Caco-2 (cell line): ENCODE results near the gene TXN2. TPM values are rescaled to one million over a fixed set of nuclear protein-coding genes. Genes with fewer than 3 reads are reported as not detected.

Experiments used
- Bru-seq: library from RNA; stranded (reverse); fragments of 400-500 nt; gene quantifications from one replicate; lab custom pipeline; 2021; lab: Mats Ljungman, UMichigan
- BruChase-seq, 2 experiments: library from RNA; stranded (reverse); fragments of 400-500 nt; gene quantifications; one replicate each; lab custom pipeline; 2021; lab: Mats Ljungman, UMichigan
- BruUV-seq: library from RNA; stranded (reverse); fragments of 400-500 nt; replicated peaks from 2 replicates; lab custom pipeline; 2021; lab: Mats Ljungman, UMichigan
- CTCF ChIA-PET: fragments of 300-600 bp; sonication (Branson Sonifier 250); formaldehyde crosslinking; loops from one replicate; lab custom pipeline; 2022; ENCODE audit warnings: antibody characterized with exemption; lab: Charles Lee
- POLR2A ChIA-PET: fragments of 300-600 bp; sonication (Branson Sonifier 250); formaldehyde crosslinking; loops from one replicate; lab custom pipeline; 2022; ENCODE audit warnings: antibody characterized with exemption; lab: Charles Lee
- DNase-seq, 2 experiments: peaks; one replicate each; pipeline versions ENCODE4 v3.0.0 to v3.0.0-alpha.2; 2020 to 2022
- H3K27me3 ChIP-seq: replicated peaks from 2 replicates; pipeline ENCODE4 v1.6.0; 2011; ENCODE audit warnings: low read length; ENCODE audit not compliant: control insufficient read depth, insufficient read depth
- H3K36me3 ChIP-seq: 2 replicates; pipeline ENCODE4 v1.5.1; 2011; ENCODE audit warnings: low read length; ENCODE audit not compliant: control insufficient read depth, insufficient read depth
- H3K4me1 ChIP-seq: fragments of 250-450 bp; sonication (Bioruptor Pico); 2 replicates; pipeline ENCODE4 v1.5.1; 2020; ENCODE audit warnings: mild to moderate bottlenecking
- H3K4me3 ChIP-seq: 2 replicates; pipeline ENCODE4 v1.5.1; 2011; ENCODE audit warnings: low read depth, mild to moderate bottlenecking, control low read depth, low read length
- H3K9me3 ChIP-seq: fragments of 250-450 bp; sonication (Bioruptor Pico); 2 replicates; pipeline ENCODE4 v1.5.1; 2020; ENCODE audit warnings: mild to moderate bottlenecking, moderate library complexity
- H3K27ac Mint-ChIP-seq: one replicate; pipeline ENCODE4 v1.8.0; 2022; ENCODE audit warnings: mixed read lengths; ENCODE audit not compliant: unreplicated experiment
- H3K27me3 Mint-ChIP-seq: one replicate; pipeline ENCODE4 v1.8.0; 2022; ENCODE audit warnings: mixed read lengths; ENCODE audit not compliant: insufficient read depth, unreplicated experiment
- H3K36me3 Mint-ChIP-seq: one replicate; pipeline ENCODE4 v1.8.0; 2022; ENCODE audit warnings: mild to moderate bottlenecking, mixed read lengths; ENCODE audit not compliant: insufficient read depth, unreplicated experiment
- H3K4me1 Mint-ChIP-seq: one replicate; pipeline ENCODE4 v1.8.0; 2022; ENCODE audit warnings: low read depth, mixed read lengths; ENCODE audit not compliant: unreplicated experiment
- H3K4me3 Mint-ChIP-seq: one replicate; pipeline ENCODE4 v1.8.0; 2022; ENCODE audit warnings: mild to moderate bottlenecking, moderate library complexity, mixed read lengths; ENCODE audit not compliant: unreplicated experiment
- H3K9me3 Mint-ChIP-seq: one replicate; pipeline ENCODE4 v1.8.0; 2022; ENCODE audit warnings: mixed read lengths; ENCODE audit not compliant: unreplicated experiment
- intact Hi-C: fragments of 100-400 bp; cut with micrococcal nuclease; formaldehyde crosslinking; loops from one replicate; pipeline ENCODE4 v1.10.0; 2022; ENCODE audit not compliant: unreplicated experiment
- long read RNA-seq: library from polyadenylated mRNA; stranded (forward); transcript quantifications from one replicate; pipeline ENCODE4 v2.0.0, GENCODE V29; 2022
- total RNA-seq: library from RNA; stranded (reverse); gene quantifications from 2 replicates; pipeline ENCODE4 v1.2.3, GENCODE V29; 2022
- TF ChIP-seq, protein P1 (sequence below), 2 experiments: fragments of 200-600 bp in 1 of 2; IDR thresholded peaks; 1 replicate in 1 of 2; 2 replicates in 1 of 2; pipeline versions ENCODE4 v1.5.1 to v1.8.0; 2011 to 2022; ENCODE audit warnings: antibody characterized with exemption in 1 of 2, control low read depth in 1 of 2, inconsistent platforms in 1 of 2, low read depth in 1 of 2, low read length in 1 of 2, mild to moderate bottlenecking in 1 of 2, moderate library complexity in 1 of 2; ENCODE audit not compliant: insufficient read depth in 1 of 2, severe bottlenecking in 1 of 2, unreplicated experiment in 1 of 2

Gene TXN2, protein sequence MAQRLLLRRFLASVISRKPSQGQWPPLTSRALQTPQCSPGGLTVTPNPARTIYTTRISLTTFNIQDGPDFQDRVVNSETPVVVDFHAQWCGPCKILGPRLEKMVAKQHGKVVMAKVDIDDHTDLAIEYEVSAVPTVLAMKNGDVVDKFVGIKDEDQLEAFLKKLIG
- total RNA-seq (75.8 and 77.2 TPM in 2 replicates), Bru-seq, nascent RNA (percentile 66 among the genes with signal in this experiment), BruChase-seq, experiment 1, labeled RNA remaining after a 2-hour chase (percentile 66 among the genes with signal in this experiment), BruChase-seq, experiment 2, labeled RNA remaining after a 6-hour chase (percentile 78 among the genes with signal in this experiment)
- long read RNA-seq, transcript TXN2-201 (4 exons, 1,736 nt), result major isoform, 187 of 255 reads
- long read RNA-seq, transcript TXN2-205 (4 exons, 736 nt), result minor isoform, 6 of 255 reads
- long read RNA-seq, transcript TXN2-204 (4 exons, 1,280 nt), result minor isoform, 12 of 255 reads
- long read RNA-seq, partial matches to known transcripts, result 30 of 255 reads
- long read RNA-seq, other reads (novel, unspliced or antisense), result 20 of 255 reads

DNA sequence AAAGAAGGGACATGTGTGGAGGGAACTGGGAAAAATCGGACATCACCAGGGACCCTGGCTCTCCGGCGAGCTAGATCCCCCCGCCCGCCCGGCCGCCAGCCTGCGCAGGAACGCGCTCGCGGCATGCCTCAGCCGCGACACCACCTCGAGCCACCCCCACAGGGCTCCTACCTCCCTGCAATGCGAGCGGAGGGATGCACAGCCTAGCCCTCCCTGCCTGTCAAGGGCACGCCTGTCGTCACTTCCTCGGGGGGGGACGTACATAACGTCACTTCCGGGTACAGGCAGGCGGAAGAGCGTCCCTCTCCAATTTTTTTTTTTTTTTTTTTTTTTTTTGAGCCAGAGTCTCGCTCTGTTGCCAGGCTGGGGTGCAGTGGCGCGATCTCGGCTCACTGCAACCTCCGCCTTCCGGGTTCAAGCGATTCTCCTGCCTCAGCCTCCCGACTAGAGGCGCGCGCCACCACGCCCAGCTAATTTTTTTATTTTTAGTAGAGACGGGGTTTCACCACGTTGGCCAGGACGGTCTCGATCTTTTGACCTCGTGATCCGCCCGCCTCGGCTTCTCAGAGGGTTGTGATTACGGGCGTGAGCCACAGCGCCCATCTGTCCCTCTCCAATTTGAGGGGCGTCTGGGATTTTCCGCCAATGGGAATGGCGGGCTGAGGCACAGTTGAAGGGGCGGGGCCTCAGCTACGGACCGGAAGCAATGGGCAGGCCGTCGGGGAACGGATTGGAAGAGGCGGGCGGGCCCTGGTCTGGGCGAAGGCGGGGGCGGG is at the start of gene TXN2:
Gene TXN2 (minus strand): TSS at position 248 of the 776 bp plus-strand sequence. CDS start 803 bp downstream, outside the sequence.
- CTCF ChIA-PET, result interaction anchor here (0.6 to 1.7 kb wide), 3 partner anchors 11 to 218 kb away, joined by 4 to 5 read pairs (median 5); no protein-coding TSS in a partner anchor
- TF ChIP-seq, protein P1, sequence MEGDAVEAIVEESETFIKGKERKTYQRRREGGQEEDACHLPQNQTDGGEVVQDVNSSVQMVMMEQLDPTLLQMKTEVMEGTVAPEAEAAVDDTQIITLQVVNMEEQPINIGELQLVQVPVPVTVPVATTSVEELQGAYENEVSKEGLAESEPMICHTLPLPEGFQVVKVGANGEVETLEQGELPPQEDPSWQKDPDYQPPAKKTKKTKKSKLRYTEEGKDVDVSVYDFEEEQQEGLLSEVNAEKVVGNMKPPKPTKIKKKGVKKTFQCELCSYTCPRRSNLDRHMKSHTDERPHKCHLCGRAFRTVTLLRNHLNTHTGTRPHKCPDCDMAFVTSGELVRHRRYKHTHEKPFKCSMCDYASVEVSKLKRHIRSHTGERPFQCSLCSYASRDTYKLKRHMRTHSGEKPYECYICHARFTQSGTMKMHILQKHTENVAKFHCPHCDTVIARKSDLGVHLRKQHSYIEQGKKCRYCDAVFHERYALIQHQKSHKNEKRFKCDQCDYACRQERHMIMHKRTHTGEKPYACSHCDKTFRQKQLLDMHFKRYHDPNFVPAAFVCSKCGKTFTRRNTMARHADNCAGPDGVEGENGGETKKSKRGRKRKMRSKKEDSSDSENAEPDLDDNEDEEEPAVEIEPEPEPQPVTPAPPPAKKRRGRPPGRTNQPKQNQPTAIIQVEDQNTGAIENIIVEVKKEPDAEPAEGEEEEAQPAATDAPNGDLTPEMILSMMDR (IDR thresholded peaks at IDR 0.05; ENCODE audit: insufficient read depth in 1 of 2, low read depth in 1 of 2, low read length in 1 of 2, severe bottlenecking in 1 of 2, unreplicated experiment in 1 of 2), result no peak
- Histone ChIP-seq H3K9me3 (no peaks in the 10 kb centered on the region), H3K4me1 (peaks cover 20% of the 10 kb centered on the region), H3K36me3 (peaks cover 2% of the 10 kb centered on the region), H3K4me3 (peak within 1 kb of the TSS; percentile 84), H3K27me3 (no peaks in the 10 kb centered on the region)
- DNase-seq, result peak; percentile 96 to 97
- H3K27ac Mint-ChIP-seq, result peak within 1 kb of the TSS; percentile 81
- intact Hi-C loops, result loop anchor here (2.0 kb wide), 1 partner anchor 23 kb away; no protein-coding TSS in a partner anchor
- peaks cover 17% of the 10 kb centered on the region for H3K4me1 Mint-ChIP-seq
- H3K36me3 Mint-ChIP-seq, result peaks cover 51% of the 10 kb centered on the region
- peak within 1 kb of the TSS; percentile 91 for H3K4me3 Mint-ChIP-seq
- no peaks in the 10 kb centered on the region for H3K27me3 Mint-ChIP-seq
- no TSS peak for BruUV-seq
- POLR2A ChIA-PET, result interaction anchor here (0.5 to 1.6 kb wide), 11 partner anchors 11 to 168 kb away, joined by 3 to 7 read pairs (median 5); partner anchors contain the start of genes EIF3D, FOXRED2 and MYH9
- no peaks in the 10 kb centered on the region for H3K9me3 Mint-ChIP-seq

DNA sequence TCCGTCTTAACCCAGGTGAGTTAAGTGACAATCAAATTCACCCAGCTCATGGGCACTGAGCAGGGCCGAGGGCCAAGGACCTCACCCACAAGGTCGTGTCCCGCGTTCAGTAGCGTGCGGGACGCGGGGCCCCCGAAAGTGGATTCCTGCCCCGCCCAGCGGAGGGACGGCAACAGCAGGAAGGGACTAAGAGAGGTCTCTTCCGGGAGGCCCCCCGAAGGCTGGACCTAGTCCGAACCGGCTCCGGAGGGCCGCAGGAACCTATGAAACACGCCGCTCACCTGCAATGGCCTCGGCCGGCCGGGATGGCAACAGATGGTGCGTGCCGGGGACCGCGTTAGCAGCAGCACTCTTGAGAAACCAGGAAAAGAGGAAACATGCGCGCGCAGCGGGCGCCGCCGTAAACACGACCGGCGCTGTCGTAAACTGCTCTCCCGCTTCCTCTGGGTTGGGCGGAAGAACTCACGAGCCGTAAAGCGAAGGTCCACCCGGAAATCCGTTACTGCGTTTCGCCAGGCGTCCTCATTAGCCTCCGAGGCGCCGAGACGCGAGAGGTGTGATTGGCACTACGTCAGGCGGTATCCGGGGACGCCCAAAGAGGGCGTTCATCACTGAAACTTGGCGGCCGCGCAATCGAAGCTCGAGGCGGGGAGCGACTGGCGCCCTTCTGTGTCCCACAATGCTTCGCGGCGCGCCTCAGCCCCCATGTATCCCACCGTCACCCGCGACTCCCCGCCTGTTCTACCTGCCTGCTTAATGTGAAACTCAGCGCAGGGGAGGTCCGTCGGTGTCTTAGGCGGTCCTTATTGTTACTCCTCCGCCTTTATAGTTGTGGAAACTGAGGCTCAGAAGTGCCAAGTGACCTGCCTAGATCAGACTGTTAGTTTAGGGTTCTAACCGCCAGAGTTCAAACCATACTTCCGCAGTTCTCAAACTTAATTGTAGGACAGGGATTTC is 47.6 kb upstream of the TXN2 start, which contains the start of gene EIF3D:
Gene EIF3D (minus strand): TSS at position 372 of the 957 bp plus-strand sequence. CDS start 3,045 bp downstream, outside the sequence.
- Mint-ChIP-seq H3K27me3 (no peaks in the 10 kb centered on the region), H3K4me3 (peak within 1 kb of the TSS; percentile 89), H3K9me3 (no peaks in the 10 kb centered on the region), H3K4me1 (peaks cover 13% of the 10 kb centered on the region), H3K36me3 (peaks cover 52% of the 10 kb centered on the region), H3K27ac (peak within 1 kb of the TSS; percentile 93)
- TF ChIP-seq, protein P1 (IDR thresholded peaks at IDR 0.05; ENCODE audit: insufficient read depth in 1 of 2, low read depth in 1 of 2, low read length in 1 of 2, severe bottlenecking in 1 of 2, unreplicated experiment in 1 of 2), result no peak
- ChIA-PET POLR2A (interaction anchor here (0.6 to 2.0 kb wide), 12 partner anchors 12 to 1227 kb away, joined by 3 to 12 read pairs (median 4); partner anchors contain the start of genes FOXRED2, MYH9 and TXN2), CTCF (interaction anchor here (0.5 to 1.2 kb wide), 7 partner anchors 18 to 1276 kb away, joined by 3 to 5 read pairs (median 3); partner anchors contain the start of gene APOL2)
- no peaks in the 10 kb centered on the region; the same call in 1 of the 2 replicates for H3K9me3 ChIP-seq
- BruUV-seq, result no TSS peak
- DNase-seq, result peak; percentile 98 to 99
- H3K4me3 ChIP-seq, result peak within 1 kb of the TSS; percentile 90
- H3K36me3 ChIP-seq, result no peaks in the 10 kb centered on the region; the same call in none of the 2 replicates
- H3K27me3 ChIP-seq, result no peaks in the 10 kb centered on the region
- intact Hi-C loops, result loop anchor here (1.0 to 10.0 kb wide), 2 partner anchors 18 to 246 kb away; partner anchors contain the start of gene IFT27
- H3K4me1 ChIP-seq, result peaks cover 7% of the 10 kb centered on the region; the same call in 1 of the 2 replicates
